Gastrocnemius medialis (tissue), 4 donors: ENCODE measurements around the gene RNU1-4. TPM values are rescaled to one million over a fixed set of nuclear protein-coding genes. Genes with fewer than 3 reads are reported as not detected.
"Not testable (repeated sequence)": the region's sequence is repeated elsewhere in the genome, so short reads cannot be mapped to it uniquely, and the experiment has no call there.

Experiments used
- ATAC-seq, 2 donors: fragments of 150-250 bp; one replicate each; pipeline ENCODE4 v1.9.1; 2016
- DNase-seq, 2 donors: peaks; one replicate each; pipeline ENCODE4 v3.0.0-alpha.2; 2019
- H3K27ac ChIP-seq, 4 donors: fragments of 200-600 bp; sonication (generic); 1 replicate in 1 of 4; 2 replicates in 3 of 4; pipeline ENCODE4 v1.5.1; 2016 to 2018; ENCODE audit warnings: mild to moderate bottlenecking in 2 of 4, moderate library complexity in 1 of 4
- H3K27me3 ChIP-seq, 3 donors: fragments of 200-600 bp; sonication (generic) in 2 of 3; 1 replicate in 1 of 3; 2 replicates in 2 of 3; pipeline versions ENCODE4 v1.5.1 to v1.6.0; 2016 to 2019; ENCODE audit warnings: mild to moderate bottlenecking in 1 of 3, moderate library complexity in 1 of 3
- H3K36me3 ChIP-seq, 2 donors: fragments of 200-600 bp; sonication (generic) in 1 of 2; one replicate each; pipeline ENCODE4 v1.5.1; 2017 to 2018
- H3K4me1 ChIP-seq, 2 donors: fragments of 200-600 bp; sonication (generic) in 1 of 2; one replicate each; pipeline ENCODE4 v1.5.1; 2016 to 2017; ENCODE audit warnings: mild to moderate bottlenecking in 2 of 2
- H3K4me3 ChIP-seq, 4 donors: fragments of 200-600 bp; sonication (generic) in 3 of 4; 1 replicate in 1 of 4; 2 replicates in 3 of 4; pipeline ENCODE4 v1.5.1; 2016 to 2019; ENCODE audit warnings: mild to moderate bottlenecking in 2 of 4
- H3K9me3 ChIP-seq, 3 donors: fragments of 200-600 bp; sonication (generic) in 2 of 3; 1 replicate in 1 of 3; 2 replicates in 2 of 3; pipeline ENCODE4 v1.5.1; 2016 to 2019
- CTCF ChIP-seq, 5 experiments: fragments of 450-650 bp in 3 of 5; fragments of 200-600 bp in 2 of 5; sonication (generic) in 2 of 5; IDR thresholded peaks in 4 of 5; conservative IDR thresholded peaks in 1 of 5; 1 replicate in 4 of 5; 2 replicates in 1 of 5; pipeline ENCODE4 v1.5.1; 2016 to 2019; ENCODE audit warnings: antibody characterized with exemption in 5 of 5, mild to moderate bottlenecking in 3 of 5, moderate library complexity in 3 of 5
- POLR2A ChIP-seq, 2 donors: fragments of 450-650 bp; IDR thresholded peaks; one replicate each; pipeline ENCODE4 v1.6.1; 2017; ENCODE audit warnings: antibody characterized with exemption in 2 of 2, mild to moderate bottlenecking in 2 of 2, moderate library complexity in 2 of 2
- in situ Hi-C, 4 donors: fragments of 200-750 bp; cut with MboI; loops; one replicate each; pipeline versions ENCODE4 v1.15.0 to v1.8.0; 2017; ENCODE audit warnings: low sequenced_read_pairs in 4 of 4
- intact Hi-C: fragments of 100-400 bp; cut with DNase I; formaldehyde crosslinking; loops from one replicate; pipeline ENCODE4 v1.15.1; 2023; ENCODE audit warnings: low total_unique reads
- total RNA-seq, 4 donors: library from RNA; depleted of rRNA; stranded (reverse); fragments of >200 nt; gene quantifications; one replicate each; pipeline versions ENCODE4 v1.1.0 to v1.2.3, GENCODE V29; 2016

RNU1-4 gene
- total RNA-seq, 4 donors from 2014 or later = under 0.01 TPM; not detected in 3

GRCh38 chr1:16709659-16710087, 30.6 kb upstream of the RNU1-4 start:
- H3K27me3 ChIP-seq, H3K9me3 ChIP-seq, DNase-seq, H3K4me3 ChIP-seq, in situ Hi-C loops, intact Hi-C loops, H3K36me3 ChIP-seq, H3K4me1 ChIP-seq, H3K27ac ChIP-seq: not testable (repeated sequence)
- TF ChIP-seq CTCF (IDR thresholded peaks at IDR 0.05 in 4 of 5, conservative IDR thresholded peaks at IDR 0.05 in 1 of 5) = peak in 3 of 5 experiments; percentile 3 to 60 (median 38)
- peak; percentile 53 to 82 for ATAC-seq

- intact Hi-C loops, H3K4me3 ChIP-seq, H3K27me3 ChIP-seq, DNase-seq, H3K9me3 ChIP-seq, ATAC-seq, H3K36me3 ChIP-seq, H3K4me1 ChIP-seq, in situ Hi-C loops, H3K27ac ChIP-seq: not testable (repeated sequence)
Measured at GRCh38 chr1:16710618-16711017, 29.7 kb upstream of the RNU1-4 start.

- DNase-seq, intact Hi-C loops, H3K4me3 ChIP-seq, H3K36me3 ChIP-seq, in situ Hi-C loops, H3K4me1 ChIP-seq, H3K9me3 ChIP-seq, ATAC-seq, H3K27ac ChIP-seq: not testable (repeated sequence)
- H3K27me3 ChIP-seq = peaks cover 4 to 15% (median 4%) of the 10 kb centered on the region in 3 donors
Measured at GRCh38 chr1:16712131-16712530, 28.2 kb upstream of the RNU1-4 start.

DNA sequence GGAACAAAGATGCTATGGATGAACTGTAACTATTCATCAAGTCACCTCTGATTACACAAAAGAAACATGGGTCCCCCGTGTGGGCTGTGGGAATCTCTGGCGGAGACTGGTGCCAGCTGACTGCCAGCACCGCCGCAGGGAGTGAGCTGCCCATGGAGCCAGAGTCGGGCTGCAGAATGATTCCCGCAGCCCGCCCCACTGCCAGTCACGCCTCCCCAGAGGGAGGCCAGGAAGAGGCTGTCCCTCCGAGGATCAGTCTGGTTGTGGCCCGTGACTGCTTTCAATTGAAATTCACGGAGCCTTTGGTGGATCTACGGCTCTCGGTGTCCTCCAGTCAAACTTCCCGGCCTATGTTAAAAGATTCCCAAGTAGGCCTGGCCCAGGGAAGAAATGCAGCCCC, 27.7 kb upstream of the RNU1-4 start:
- in situ Hi-C loops, ATAC-seq, H3K4me1 ChIP-seq, intact Hi-C loops, H3K9me3 ChIP-seq, DNase-seq, H3K4me3 ChIP-seq, H3K36me3 ChIP-seq, H3K27ac ChIP-seq: not testable (repeated sequence)
- H3K27me3 ChIP-seq = peaks cover 4 to 18% (median 4%) of the 10 kb centered on the region in 3 donors

- H3K27me3 ChIP-seq = peaks cover under 1 to 15% (median 1%) of the 10 kb centered on the region in 3 donors
- ATAC-seq, H3K4me1 ChIP-seq, H3K4me3 ChIP-seq, in situ Hi-C loops, H3K36me3 ChIP-seq, DNase-seq, H3K9me3 ChIP-seq, intact Hi-C loops, H3K27ac ChIP-seq: not testable (repeated sequence)
Measured at GRCh38 chr1:16712984-16713383, 27.3 kb upstream of the RNU1-4 start.

GRCh38 chr1:16713480-16713879, 26.8 kb upstream of the RNU1-4 start:
- in situ Hi-C loops, H3K4me1 ChIP-seq, ATAC-seq, H3K36me3 ChIP-seq, H3K27ac ChIP-seq, intact Hi-C loops, H3K9me3 ChIP-seq, DNase-seq, H3K4me3 ChIP-seq: not testable (repeated sequence)
- peaks cover 0 to 18% (median 3%) of the 10 kb centered on the region in 3 donors for H3K27me3 ChIP-seq

- no peaks in the 10 kb centered on the region for H3K4me1 ChIP-seq
- TF ChIP-seq POLR2A (IDR thresholded peaks at IDR 0.05) (no peak), CTCF (IDR thresholded peaks at IDR 0.05 in 4 of 5, conservative IDR thresholded peaks at IDR 0.05 in 1 of 5) (no peak)
- DNase-seq (no peak), ATAC-seq (no peak)
- no peaks in the 10 kb centered on the region for H3K9me3 ChIP-seq
- peaks cover 0 to 26% (median 5%) of the 10 kb centered on the region in 3 donors for H3K27me3 ChIP-seq
- intact Hi-C loops (no loop called here), in situ Hi-C loops (no loop called here)
- H3K4me3 ChIP-seq = no peak overlapping the region
- H3K27ac ChIP-seq = no peak overlapping the region
- H3K36me3 ChIP-seq = no peaks in the 10 kb centered on the region
Measured at GRCh38 chr1:16716691-16717335, 23.5 kb upstream of the RNU1-4 start.
